Stimulated activated CD8-positive, alpha-beta memory T cell treated with anti-CD3 and anti-CD28 coated beads, Interleukin-4, amount 100 ng/mL, for 1 hour (primary cell): ENCODE measurements around the gene ATP8B4.

Experiments used
- DNase-seq, 2 donors: peaks; one replicate each; pipeline ENCODE4 v3.0.0-alpha.2; 2020; ENCODE audit warnings: low read depth in 2 of 2, low spot score in 1 of 2

Gene ATP8B4

DNA sequence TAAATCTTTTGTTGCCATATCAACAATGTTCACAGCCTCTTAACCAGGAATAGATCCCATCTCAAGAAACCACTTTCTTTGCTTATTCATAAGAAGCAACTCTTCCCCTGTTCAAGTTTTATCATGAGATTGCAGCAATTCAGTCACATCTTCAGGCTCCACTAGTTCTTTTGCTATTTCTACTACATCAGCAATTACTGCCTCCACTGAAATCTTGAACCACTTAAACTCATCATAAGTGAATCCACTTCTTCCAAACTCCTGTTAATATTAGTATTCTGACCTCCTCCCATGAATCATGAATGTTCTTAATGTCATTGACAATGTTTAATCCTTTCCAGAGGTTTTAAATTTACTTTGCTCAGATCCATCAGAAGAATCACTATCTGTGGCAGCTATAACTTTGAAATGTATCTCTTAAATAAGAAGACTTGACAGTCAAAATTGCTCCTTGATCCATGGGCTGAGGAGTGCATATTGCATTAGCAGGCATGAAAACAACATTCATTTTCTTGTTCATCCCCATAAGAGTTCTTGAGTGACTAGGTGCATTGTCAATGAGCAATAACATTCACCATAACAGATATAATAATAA is 292.3 kb downstream of the ATP8B4 start:
- no peak for DNase-seq

DNA sequence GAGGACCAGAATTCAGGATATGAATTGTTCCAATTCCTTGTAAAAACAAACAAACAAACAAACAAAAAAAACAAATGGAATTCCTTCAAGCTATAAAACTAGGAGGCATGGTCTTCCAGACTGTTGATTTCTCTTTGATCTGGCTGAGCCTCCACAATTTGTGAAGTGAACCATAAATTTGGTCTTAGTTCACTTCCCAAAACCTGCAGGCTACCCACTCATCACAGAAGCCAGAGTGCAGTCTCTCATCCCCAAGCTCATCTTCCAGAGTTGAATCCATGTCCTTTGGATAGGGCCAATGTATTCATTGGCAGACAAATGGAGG is 294.3 kb downstream of the ATP8B4 start:
- DNase-seq = no peak

DNA sequence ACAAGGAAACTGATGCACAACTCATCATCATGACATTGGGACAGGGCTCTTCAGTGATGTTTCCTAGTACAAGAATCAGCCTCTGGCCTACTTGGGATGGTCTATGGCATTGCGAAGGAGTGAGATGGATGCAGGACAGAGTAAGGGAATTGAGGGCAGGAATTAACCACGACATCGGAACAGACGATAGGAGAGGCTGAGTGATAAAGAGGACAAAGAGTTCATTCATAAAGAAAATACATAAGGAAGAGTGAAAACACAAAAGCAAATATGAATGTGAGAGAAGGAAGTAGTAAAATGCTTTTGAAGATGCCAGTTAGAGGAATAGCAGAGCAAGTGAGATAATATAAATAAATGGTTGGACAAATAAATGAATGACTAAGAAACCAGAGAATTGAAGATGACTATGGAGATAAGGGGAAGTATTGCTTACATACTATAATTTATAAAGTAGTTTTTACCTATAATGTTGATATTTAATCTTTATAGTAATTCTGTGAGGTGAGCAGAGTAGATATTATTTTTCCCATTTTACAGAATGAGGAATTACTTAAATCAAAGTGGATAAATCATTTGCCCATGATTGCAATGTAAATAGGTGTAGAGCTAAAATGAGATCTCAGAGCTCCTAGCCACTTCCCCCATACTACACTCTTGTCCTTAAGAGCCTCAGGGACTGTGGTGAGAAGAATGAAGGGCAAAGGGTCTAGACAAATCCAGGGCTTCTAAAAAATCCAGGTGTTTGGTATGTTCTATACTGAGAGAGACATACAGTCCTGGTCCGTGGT is 294.9 kb downstream of the ATP8B4 start:
- DNase-seq = no peak

DNA sequence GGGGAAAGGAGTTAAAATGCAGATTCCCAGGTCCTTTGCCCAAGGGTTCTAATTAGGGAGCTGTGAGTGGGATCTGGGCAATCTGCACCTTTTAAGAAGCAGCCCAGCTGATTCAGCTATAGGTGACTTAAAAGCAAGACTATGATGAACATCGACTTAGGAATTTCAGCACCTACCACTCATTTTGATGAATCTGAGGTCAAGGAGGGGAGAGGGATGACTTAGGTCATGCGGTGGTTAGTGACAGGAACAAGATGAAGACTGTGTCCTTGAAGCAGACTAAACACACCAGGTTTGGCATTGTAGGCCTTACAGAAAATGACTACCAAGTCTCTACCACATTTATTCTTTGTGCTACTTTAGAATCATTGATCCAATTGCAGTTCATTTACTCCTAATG is 301.9 kb downstream of the ATP8B4 start:
- no peak for DNase-seq

DNA sequence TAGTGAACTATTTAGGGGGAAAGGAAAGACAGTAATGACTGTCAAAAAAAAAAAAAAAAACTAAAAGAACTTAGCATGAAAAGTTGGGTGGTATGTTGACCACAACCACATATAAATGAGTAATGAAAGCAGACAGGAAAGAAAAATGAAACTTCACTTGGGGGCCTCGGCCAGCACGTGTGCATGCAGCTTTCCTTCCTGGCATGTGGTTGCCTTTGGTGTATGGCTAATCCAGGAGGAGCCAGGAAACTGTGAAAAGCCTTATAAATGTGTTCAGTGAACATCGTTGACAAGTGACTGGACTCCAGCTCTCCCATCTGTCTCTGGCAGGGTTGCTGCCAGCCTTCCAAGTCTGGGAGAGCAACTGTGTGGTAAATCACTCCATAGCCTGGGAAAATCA is 303.1 kb downstream of the ATP8B4 start:
- no peak for DNase-seq

DNA sequence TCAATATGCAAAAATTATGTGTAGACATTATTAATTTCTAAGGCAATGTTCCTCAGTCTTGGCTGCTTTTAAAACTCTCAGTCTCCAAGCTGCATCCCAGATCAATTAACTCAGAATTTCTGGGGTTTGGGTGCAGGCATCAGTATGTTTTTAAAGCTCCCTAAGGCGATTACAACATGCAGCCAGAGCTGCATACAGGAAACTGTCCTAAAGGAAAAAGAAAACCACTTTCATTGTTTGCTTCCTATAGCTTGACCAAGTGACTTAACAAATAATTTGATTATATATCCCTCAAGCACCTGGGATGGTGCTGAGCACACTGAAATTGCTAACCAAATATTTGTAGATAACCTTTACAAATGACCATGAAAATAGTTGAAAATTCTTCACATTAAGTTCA is 303.5 kb downstream of the ATP8B4 start:
- no peak for DNase-seq

DNA sequence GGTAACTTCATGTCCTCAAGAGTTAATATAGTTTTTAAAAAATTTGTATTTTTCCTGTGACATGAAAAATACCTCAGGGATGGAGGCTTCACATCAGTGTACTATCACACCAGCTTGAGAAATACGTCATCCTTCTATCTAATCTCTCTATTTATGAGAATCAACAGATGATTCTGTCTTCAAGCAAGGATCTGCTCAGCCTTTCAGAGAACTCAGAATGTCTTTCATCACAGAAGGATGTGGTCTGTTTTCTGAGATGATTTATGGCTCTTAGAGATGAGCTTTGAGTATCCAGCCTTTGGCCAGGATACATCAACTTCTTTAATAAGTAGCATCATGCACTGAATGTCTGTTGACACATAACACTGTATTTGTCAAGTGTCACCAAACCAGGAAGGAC is 304.3 kb downstream of the ATP8B4 start:
- no peak for DNase-seq

DNA sequence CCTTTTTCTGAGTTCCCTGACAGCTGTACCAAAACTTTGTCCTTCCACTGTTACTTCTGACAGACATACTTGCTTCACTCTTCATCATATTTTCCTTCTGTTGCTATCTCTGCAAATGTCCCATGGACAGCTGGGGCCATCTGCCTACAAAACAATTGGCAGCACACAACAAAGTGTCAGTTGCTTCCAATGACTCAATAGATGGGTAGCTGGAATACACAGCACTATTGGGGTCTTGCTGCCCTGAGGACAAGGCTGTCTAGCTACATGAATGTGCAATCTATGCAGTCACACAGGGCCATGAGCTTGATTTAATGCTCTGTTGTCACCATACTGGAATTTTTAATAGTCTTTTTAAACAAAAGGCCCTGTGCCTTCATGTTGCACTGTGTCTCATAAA is 305.4 kb downstream of the ATP8B4 start:
- no peak for DNase-seq

DNA sequence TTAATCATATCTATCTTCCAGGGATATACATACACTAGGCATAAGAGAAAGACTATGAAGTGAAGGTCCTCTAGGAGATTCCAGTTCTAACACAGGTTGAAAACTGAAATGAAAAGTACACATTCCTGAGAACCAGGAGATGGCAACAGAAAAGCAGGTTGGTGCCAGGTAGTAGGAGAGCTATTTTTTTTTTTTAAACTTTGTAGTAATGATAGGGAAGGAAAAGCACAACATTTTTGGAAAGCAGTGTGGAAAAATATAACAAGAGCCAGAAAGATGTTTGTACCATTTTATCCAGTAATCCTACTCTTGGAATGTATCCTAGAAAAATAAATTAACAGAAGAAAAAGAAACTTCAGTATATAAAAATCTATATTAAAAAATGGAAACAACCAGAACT is 308.3 kb downstream of the ATP8B4 start:
- DNase-seq = no peak

DNA sequence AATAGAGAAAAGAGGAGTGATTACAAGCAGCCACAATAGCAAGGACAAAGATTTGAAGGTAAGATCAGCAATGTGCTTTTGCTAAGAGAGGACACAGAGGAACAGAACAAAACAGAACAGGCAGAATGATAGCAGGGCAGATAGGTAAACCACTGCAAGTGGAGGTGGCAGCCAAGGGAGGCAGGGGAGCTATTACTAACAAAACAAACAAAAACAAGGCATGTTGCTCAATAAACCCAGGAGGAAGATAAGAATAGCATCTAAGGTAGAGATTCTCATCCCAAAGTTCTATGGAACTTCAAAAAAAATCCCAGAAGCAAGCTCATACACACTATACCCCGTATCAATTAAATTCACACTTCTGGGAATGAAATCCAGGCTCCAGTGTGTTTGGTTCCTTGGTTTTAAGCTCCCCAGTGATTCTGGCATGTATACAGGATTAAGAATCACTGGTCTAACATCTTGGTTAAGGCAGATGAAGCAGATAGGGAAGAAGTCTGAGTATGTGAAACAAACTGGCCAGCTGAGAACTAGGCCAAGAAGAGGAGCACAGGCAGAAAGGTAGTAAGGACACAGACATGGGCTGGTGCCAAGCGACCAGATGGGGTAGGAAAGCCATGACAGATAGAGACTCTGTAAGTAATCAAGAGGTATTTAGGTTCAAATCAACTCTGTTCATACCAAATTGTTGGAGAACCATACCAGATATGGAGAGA is 309.0 kb downstream of the ATP8B4 start:
- no peak for DNase-seq

DNA sequence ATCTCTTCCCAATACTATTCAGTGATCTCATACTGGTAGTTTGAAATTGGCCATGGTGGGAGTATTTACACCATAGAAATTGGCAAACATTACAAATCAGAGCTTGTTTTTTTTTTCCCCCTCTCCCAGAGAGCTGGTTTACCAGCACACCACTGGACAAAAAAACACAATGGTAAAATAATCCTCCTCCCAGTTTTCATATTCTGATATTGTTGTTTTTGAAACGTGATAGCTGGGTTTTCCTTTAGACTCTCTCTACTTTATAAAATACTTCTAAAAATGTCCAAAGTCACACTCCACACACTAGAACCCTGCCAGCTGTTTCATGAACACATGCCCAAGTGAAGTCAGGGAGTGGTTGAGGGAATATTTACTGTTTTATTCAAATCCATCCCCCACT is 310.7 kb downstream of the ATP8B4 start:
- no peak for DNase-seq
